ENCODE measurements around the gene COL8A1.

DNA sequence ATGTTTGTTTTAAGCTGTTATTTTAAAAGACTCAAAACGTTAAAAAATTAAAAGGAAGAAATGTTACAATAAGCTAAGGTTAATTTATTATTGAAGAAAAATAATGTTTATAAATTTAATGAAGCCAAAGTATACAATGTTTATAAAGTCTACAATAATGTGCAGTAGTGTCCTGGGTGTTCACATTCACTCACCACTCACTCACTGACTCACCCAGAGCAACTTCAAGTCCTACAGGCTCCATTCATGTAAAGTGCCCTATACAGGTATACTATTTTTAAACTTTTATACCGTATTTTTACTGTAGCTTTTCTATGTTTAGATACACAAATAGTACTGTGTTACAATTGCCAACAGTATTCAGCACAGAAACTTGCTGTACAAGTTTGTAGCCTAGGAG is 55.2 kb downstream of the COL8A1 start:
- TF ChIP-seq, protein P1, sequence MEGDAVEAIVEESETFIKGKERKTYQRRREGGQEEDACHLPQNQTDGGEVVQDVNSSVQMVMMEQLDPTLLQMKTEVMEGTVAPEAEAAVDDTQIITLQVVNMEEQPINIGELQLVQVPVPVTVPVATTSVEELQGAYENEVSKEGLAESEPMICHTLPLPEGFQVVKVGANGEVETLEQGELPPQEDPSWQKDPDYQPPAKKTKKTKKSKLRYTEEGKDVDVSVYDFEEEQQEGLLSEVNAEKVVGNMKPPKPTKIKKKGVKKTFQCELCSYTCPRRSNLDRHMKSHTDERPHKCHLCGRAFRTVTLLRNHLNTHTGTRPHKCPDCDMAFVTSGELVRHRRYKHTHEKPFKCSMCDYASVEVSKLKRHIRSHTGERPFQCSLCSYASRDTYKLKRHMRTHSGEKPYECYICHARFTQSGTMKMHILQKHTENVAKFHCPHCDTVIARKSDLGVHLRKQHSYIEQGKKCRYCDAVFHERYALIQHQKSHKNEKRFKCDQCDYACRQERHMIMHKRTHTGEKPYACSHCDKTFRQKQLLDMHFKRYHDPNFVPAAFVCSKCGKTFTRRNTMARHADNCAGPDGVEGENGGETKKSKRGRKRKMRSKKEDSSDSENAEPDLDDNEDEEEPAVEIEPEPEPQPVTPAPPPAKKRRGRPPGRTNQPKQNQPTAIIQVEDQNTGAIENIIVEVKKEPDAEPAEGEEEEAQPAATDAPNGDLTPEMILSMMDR (IDR thresholded peaks at IDR 0.05; ENCODE audit: poor library complexity): no peak
- no peak for TF ChIP-seq EZH2 (IDR thresholded peaks at IDR 0.05; ENCODE audit: borderline replicate concordance)
